Epithelial cell of proximal tubule (primary cell): ENCODE data around the gene CAPS. TPM values are rescaled to one million over a fixed set of nuclear protein-coding genes. Genes with fewer than 3 reads are reported as not detected.

Experiments used
- DNase-seq: peaks from one replicate; pipeline ENCODE4 v3.0.0-alpha.2; 2011; ENCODE audit warnings: low read depth
- H3K4me3 ChIP-seq: 2 replicates; pipeline ENCODE4 v1.5.1; 2011; ENCODE audit warnings: low read depth, mild to moderate bottlenecking, low read length
- CTCF ChIP-seq: conservative IDR thresholded peaks from 2 replicates; pipeline ENCODE4 v1.5.1; 2012; ENCODE audit warnings: low read depth, mild to moderate bottlenecking, low read length
- total RNA-seq: library from RNA; depleted of rRNA; stranded (reverse); fragments of >200 nt; gene quantifications from 2 replicates; pipeline ENCODE4 v1.2.3, GENCODE V29; 2015

The CAPS gene
- total RNA-seq, 1 donor from 2014 or later = 4.2 TPM

- H3K4me3 ChIP-seq = no peak overlapping the region
- TF ChIP-seq CTCF = no peak
- DNase-seq = no peak
These were observed 2.2 kb downstream of the CAPS start for GRCh38 chr19:5916181-5916708.

- DNase-seq = no peak
- no peak overlapping the region for H3K4me3 ChIP-seq
- TF ChIP-seq CTCF = no peak
These were observed 3.5 kb downstream of the CAPS start for GRCh38 chr19:5917431-5918107.

GRCh38 chr19:5918463-5919079 is 4.5 kb downstream of the CAPS start:
- no peak for TF ChIP-seq CTCF
- no peak overlapping the region for H3K4me3 ChIP-seq
- DNase-seq = no peak

GRCh38 chr19:5921516-5922160 is 7.6 kb downstream of the CAPS start:
- no peak overlapping the region for H3K4me3 ChIP-seq
- DNase-seq = no peak
- TF ChIP-seq CTCF = no peak

- no peak for TF ChIP-seq CTCF
- no peak overlapping the region for H3K4me3 ChIP-seq
- DNase-seq = no peak
These were observed 8.1 kb downstream of the CAPS start for GRCh38 chr19:5922161-5922545.

GRCh38 chr19:5923356-5923755 is 9.3 kb downstream of the CAPS start:
- H3K4me3 ChIP-seq = no peak overlapping the region
- no peak for DNase-seq
- no peak for TF ChIP-seq CTCF
